Tibial nerve (tissue), 4 donors: ENCODE results near the gene MARCHF10. TPM values are rescaled to one million over a fixed set of nuclear protein-coding genes. Genes with fewer than 3 reads are reported as not detected.

Source experiments
- DNase-seq, 2 donors: peaks; one replicate each; pipeline ENCODE4 v3.0.0-alpha.2; 2019; ENCODE audit warnings: low spot score in 2 of 2
- H3K27ac ChIP-seq, 4 donors: fragments of 200-600 bp; sonication (generic) in 3 of 4; one replicate each; pipeline ENCODE4 v1.5.1; 2017 to 2019; ENCODE audit warnings: mild to moderate bottlenecking in 1 of 4
- H3K27me3 ChIP-seq, 2 donors: fragments of 200-600 bp; sonication (generic) in 1 of 2; one replicate each; pipeline versions ENCODE4 v1.5.1 to v1.6.0; 2017 to 2019
- H3K36me3 ChIP-seq, 3 donors: fragments of 200-600 bp; sonication (generic); one replicate each; pipeline ENCODE4 v1.5.1; 2018 to 2019
- H3K4me1 ChIP-seq, 4 donors: fragments of 200-600 bp; sonication (generic) in 3 of 4; one replicate each; pipeline ENCODE4 v1.5.1; 2017 to 2019
- H3K4me3 ChIP-seq, 4 donors: fragments of 200-600 bp; sonication (generic) in 3 of 4; one replicate each; pipeline ENCODE4 v1.5.1; 2017 to 2019; ENCODE audit warnings: mild to moderate bottlenecking in 1 of 4, moderate library complexity in 1 of 4
- H3K9me3 ChIP-seq, 4 donors: fragments of 200-600 bp; sonication (generic) in 3 of 4; one replicate each; pipeline ENCODE4 v1.5.1; 2017 to 2019
- EP300 ChIP-seq, 2 donors: sonication (generic); formaldehyde crosslinking; IDR thresholded peaks; one replicate each; pipeline ENCODE4 v1.6.1; 2017; ENCODE audit warnings: antibody characterized with exemption in 2 of 2, mild to moderate bottlenecking in 1 of 2
- POLR2A ChIP-seq, 2 donors: fragments of 450-650 bp; IDR thresholded peaks; one replicate each; pipeline ENCODE4 v1.6.1; 2017; ENCODE audit warnings: antibody characterized with exemption in 2 of 2, mild to moderate bottlenecking in 2 of 2, moderate library complexity in 2 of 2
- WGBS, 2 donors: methylation state at CpG; one replicate each; pipeline ENCODE4 v1.1.5; 2018; 5-methylcytosine and 5-hydroxymethylcytosine counted together
- total RNA-seq, 4 donors: library from RNA; depleted of rRNA; stranded (reverse); fragments of >200 nt; gene quantifications; one replicate each; pipeline ENCODE4 v1.1.0, GENCODE V29; 2016
- TF ChIP-seq, protein P1 (sequence below), 5 experiments: fragments of 200-600 bp in 3 of 5; fragments of 450-650 bp in 2 of 5; sonication (generic) in 3 of 5; IDR thresholded peaks; one replicate each; pipeline ENCODE4 v1.5.1; 2016 to 2019; ENCODE audit warnings: antibody characterized with exemption in 5 of 5, mild to moderate bottlenecking in 3 of 5, moderate library complexity in 2 of 5

MARCHF10 gene
- total RNA-seq, 4 donors from 2014 or later, result 1.8 to 11.7 (median 3.6) TPM

DNA sequence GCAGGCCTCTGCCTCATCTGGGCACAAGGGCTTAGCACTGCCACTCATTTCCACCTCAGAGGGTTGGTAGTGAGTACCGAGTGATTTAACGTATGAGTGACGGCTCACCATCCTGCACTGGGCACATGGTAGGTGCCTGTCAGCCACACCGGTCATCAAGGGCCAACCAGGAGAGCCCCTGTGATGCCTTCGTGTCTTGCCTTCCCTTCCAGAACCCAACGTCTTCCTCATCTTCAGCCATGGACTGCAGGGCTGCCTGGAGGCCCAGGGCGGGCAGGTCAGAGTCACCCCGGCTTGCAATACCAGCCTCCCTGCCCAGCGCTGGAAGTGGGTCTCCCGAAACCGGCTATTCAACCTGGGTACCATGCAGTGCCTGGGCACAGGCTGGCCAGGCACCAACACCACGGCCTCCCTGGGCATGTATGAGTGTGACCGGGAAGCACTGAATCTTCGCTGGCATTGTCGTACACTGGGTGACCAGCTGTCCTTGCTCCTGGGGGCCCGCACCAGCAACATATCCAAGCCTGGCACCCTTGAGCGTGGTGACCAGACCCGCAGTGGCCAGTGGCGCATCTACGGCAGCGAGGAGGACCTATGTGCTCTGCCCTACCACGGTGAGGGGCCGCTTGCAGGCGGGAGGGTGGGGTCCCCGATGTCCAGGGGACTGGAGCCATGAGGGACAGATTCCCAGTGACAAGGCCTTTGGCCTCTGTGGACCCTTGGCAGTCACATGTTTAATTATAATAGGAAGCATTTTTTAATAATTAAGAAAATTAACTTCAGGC is 143.6 kb downstream of the MARCHF10 start:
- peaks cover 0 to 17% (median 0%) of the 10 kb centered on the region in 4 donors for H3K9me3 ChIP-seq
- no peak overlapping the region for H3K27ac ChIP-seq
- TF ChIP-seq, protein P1, sequence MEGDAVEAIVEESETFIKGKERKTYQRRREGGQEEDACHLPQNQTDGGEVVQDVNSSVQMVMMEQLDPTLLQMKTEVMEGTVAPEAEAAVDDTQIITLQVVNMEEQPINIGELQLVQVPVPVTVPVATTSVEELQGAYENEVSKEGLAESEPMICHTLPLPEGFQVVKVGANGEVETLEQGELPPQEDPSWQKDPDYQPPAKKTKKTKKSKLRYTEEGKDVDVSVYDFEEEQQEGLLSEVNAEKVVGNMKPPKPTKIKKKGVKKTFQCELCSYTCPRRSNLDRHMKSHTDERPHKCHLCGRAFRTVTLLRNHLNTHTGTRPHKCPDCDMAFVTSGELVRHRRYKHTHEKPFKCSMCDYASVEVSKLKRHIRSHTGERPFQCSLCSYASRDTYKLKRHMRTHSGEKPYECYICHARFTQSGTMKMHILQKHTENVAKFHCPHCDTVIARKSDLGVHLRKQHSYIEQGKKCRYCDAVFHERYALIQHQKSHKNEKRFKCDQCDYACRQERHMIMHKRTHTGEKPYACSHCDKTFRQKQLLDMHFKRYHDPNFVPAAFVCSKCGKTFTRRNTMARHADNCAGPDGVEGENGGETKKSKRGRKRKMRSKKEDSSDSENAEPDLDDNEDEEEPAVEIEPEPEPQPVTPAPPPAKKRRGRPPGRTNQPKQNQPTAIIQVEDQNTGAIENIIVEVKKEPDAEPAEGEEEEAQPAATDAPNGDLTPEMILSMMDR (IDR thresholded peaks at IDR 0.05), result no peak
- no peak for TF ChIP-seq POLR2A (IDR thresholded peaks at IDR 0.05)
- WGBS, 2 donors, result 90 to 92% methylated on average over 17 to 25 of the region's 25 CpGs
- DNase-seq, result no peak
- H3K4me3 ChIP-seq, result no peak overlapping the region
- H3K36me3 ChIP-seq, result peaks cover 0 to 5% (median 0%) of the 10 kb centered on the region in 3 donors
- no peaks in the 10 kb centered on the region for H3K4me1 ChIP-seq
- H3K27me3 ChIP-seq, result no peaks in the 10 kb centered on the region

GRCh38 chr17:62663304-62663703 is 144.8 kb downstream of the MARCHF10 start:
- peaks cover 0 to 5% (median 0%) of the 10 kb centered on the region in 3 donors for H3K36me3 ChIP-seq
- peaks cover 0 to 3% (median 0%) of the 10 kb centered on the region in 4 donors for H3K4me1 ChIP-seq
- H3K9me3 ChIP-seq, result peaks cover 0 to 17% (median 0%) of the 10 kb centered on the region in 4 donors
- TF ChIP-seq EP300 (IDR thresholded peaks at IDR 0.05) (no peak), POLR2A (IDR thresholded peaks at IDR 0.05) (no peak)
- TF ChIP-seq, protein P1 (IDR thresholded peaks at IDR 0.05), result no peak
- no peaks in the 10 kb centered on the region for H3K27me3 ChIP-seq
- no peak for DNase-seq
- WGBS, 2 donors, result 60 to 74% methylated on average over 6 of the region's 6 CpGs
- no peak overlapping the region for H3K27ac ChIP-seq
- no peak overlapping the region for H3K4me3 ChIP-seq

DNA sequence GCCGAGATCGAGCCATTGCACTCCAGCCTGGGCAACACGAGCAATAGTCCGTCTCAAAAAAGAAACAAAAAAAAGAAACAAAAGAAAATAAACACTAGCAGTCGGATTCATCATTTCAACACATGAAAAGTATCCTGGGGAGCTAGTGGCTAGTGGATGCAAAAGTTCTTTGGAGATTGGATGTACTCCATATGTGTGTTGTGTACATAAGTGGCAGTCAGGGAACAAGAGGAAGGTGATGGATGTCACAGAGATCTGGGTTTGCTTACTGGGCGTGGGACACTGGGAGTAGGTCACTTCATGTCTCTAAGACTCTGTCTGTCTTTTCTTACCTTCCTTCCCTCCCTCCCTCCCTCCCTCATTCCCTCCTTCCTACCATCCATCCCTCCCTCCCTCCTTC is 145.3 kb downstream of the MARCHF10 start:
- Histone ChIP-seq H3K9me3 (peaks cover 0 to 17% (median 0%) of the 10 kb centered on the region in 4 donors), H3K36me3 (peaks cover 0 to 5% (median 0%) of the 10 kb centered on the region in 3 donors), H3K27ac (no peak overlapping the region), H3K27me3 (no peaks in the 10 kb centered on the region), H3K4me3 (no peak overlapping the region), H3K4me1 (peaks cover 0 to 8% (median 0%) of the 10 kb centered on the region in 4 donors)
- TF ChIP-seq POLR2A (IDR thresholded peaks at IDR 0.05) (no peak), EP300 (IDR thresholded peaks at IDR 0.05) (no peak)
- TF ChIP-seq, protein P1 (IDR thresholded peaks at IDR 0.05), result no peak
- no peak for DNase-seq
- 76 to 77% methylated on average over 6 of the region's 6 CpGs for WGBS, 2 donors

GRCh38 chr17:62661337-62661736 is 146.8 kb downstream of the MARCHF10 start:
- H3K4me1 ChIP-seq, result peaks cover 0 to 12% (median 0%) of the 10 kb centered on the region in 4 donors
- no peak overlapping the region for H3K4me3 ChIP-seq
- DNase-seq, result no peak
- no peak overlapping the region for H3K27ac ChIP-seq
- H3K36me3 ChIP-seq, result no peaks in the 10 kb centered on the region
- H3K27me3 ChIP-seq, result no peaks in the 10 kb centered on the region
- H3K9me3 ChIP-seq, result peaks cover 0 to 17% (median 0%) of the 10 kb centered on the region in 4 donors
- TF ChIP-seq POLR2A (IDR thresholded peaks at IDR 0.05) (no peak), EP300 (IDR thresholded peaks at IDR 0.05) (no peak)
- TF ChIP-seq, protein P1 (IDR thresholded peaks at IDR 0.05), result no peak
- WGBS, 2 donors, result 94 to 100% methylated on average over 1 of the region's 1 CpG

DNA sequence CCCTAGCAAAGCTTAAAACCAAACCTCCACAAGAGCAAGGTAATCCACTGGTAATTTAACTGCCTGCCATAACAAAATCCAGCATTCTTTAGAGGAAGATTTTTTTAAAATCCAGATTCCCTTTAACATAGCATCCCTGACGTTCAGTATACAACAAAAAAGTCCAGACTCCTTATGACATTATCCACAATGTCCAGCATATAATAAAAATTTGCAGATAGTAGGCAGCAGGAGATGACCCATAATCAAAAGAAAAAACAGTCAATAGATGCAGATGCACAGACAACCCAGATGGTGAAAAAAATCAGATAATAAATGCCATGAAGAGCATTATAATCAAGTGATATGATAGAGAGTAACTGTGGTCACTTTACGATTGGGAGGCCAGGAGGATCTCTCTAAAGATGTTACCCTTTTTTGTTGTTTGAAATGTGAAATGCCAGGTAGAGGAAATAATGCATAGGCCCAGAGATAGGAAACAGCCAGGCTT is 147.4 kb downstream of the MARCHF10 start:
- DNase-seq, result no peak
- WGBS, 2 donors, result 96 to 98% methylated on average over 2 of the region's 2 CpGs

More for the DNA sequence above, 147.4 kb downstream of the MARCHF10 start:
- H3K4me1 ChIP-seq, result peaks cover 0 to 14% (median 0%) of the 10 kb centered on the region in 4 donors
- H3K9me3 ChIP-seq, result peaks cover 0 to 17% (median 0%) of the 10 kb centered on the region in 4 donors
- no peaks in the 10 kb centered on the region for H3K27me3 ChIP-seq
- H3K36me3 ChIP-seq, result no peaks in the 10 kb centered on the region
- no peak for TF ChIP-seq EP300 (IDR thresholded peaks at IDR 0.05)
- TF ChIP-seq, protein P1 (IDR thresholded peaks at IDR 0.05), result no peak
- TF ChIP-seq POLR2A (IDR thresholded peaks at IDR 0.05), result no peak
- no peak overlapping the region for H3K4me3 ChIP-seq
- H3K27ac ChIP-seq, result no peak overlapping the region
